ENCODE data around the gene ICE2. TPM values are rescaled to one million over a fixed set of nuclear protein-coding genes. Genes with fewer than 3 reads are reported as not detected.

ICE2 gene
- total RNA-seq, 2 donors from 2014 or later = 89.4 to 99.7 TPM

GRCh38 chr15:60473135-60473534 is 5.8 kb downstream of the ICE2 start:
- H3K27me3 Mint-ChIP-seq (ENCODE audit: insufficient read depth) = no peaks in the 10 kb centered on the region
- Histone ChIP-seq H3K27me3 (ENCODE audit: control insufficient read depth, insufficient read depth, low read length, poor library complexity, severe bottlenecking) (no peaks in the 10 kb centered on the region), H3K9ac (ENCODE audit: extremely low read depth, low read length, poor library complexity, severe bottlenecking) (no peak overlapping the region), H3K36me3 (ENCODE audit: control insufficient read depth, insufficient read depth, low read length) (peaks cover 66% of the 10 kb centered on the region), H3K27ac (ENCODE audit: low read depth, low read length) (no peak overlapping the region), H3K4me1 (ENCODE audit: control insufficient read depth, insufficient read depth, low read length) (peaks cover 13% of the 10 kb centered on the region), H3K4me3 (ENCODE audit: low read length) (no peak overlapping the region), H3K9me3 (ENCODE audit: control insufficient read depth, low read length) (peaks cover 7% of the 10 kb centered on the region)
- TF ChIP-seq CTCF (conservative IDR thresholded peaks at IDR 0.05) = no peak
- no peak for DNase-seq
- no peak overlapping the region for H3K4me3 Mint-ChIP-seq
- no peaks in the 10 kb centered on the region for H3K9me3 Mint-ChIP-seq
- WGBS, 2 experiments (ENCODE audit: insufficient coverage in 1 of 2, insufficient read length in 1 of 2) = 91% methylated on average over 3 of the region's 3 CpGs; no CpG with 5 or more reads in 1 of the 2 experiments
- no peak overlapping the region for H3K27ac Mint-ChIP-seq
- H3K36me3 Mint-ChIP-seq (ENCODE audit: low read depth) = peaks cover 49% of the 10 kb centered on the region
- peaks cover 10% of the 10 kb centered on the region for H3K4me1 Mint-ChIP-seq

- H3K27me3 Mint-ChIP-seq (ENCODE audit: insufficient read depth) = no peaks in the 10 kb centered on the region
- DNase-seq = no peak
- peaks cover under 1% of the 10 kb centered on the region for H3K4me1 Mint-ChIP-seq
- Histone ChIP-seq H3K4me3 (ENCODE audit: low read length) (no peak overlapping the region), H3K27me3 (ENCODE audit: control insufficient read depth, insufficient read depth, low read length, poor library complexity, severe bottlenecking) (no peaks in the 10 kb centered on the region), H3K4me1 (ENCODE audit: control insufficient read depth, insufficient read depth, low read length) (peaks cover under 1% of the 10 kb centered on the region), H3K9me3 (ENCODE audit: control insufficient read depth, low read length) (peaks cover 7% of the 10 kb centered on the region), H3K27ac (ENCODE audit: low read depth, low read length) (no peak overlapping the region), H3K9ac (ENCODE audit: extremely low read depth, low read length, poor library complexity, severe bottlenecking) (no peak overlapping the region), H3K36me3 (ENCODE audit: control insufficient read depth, insufficient read depth, low read length) (peaks cover 70% of the 10 kb centered on the region)
- no peak for TF ChIP-seq CTCF (conservative IDR thresholded peaks at IDR 0.05)
- no peak overlapping the region for H3K27ac Mint-ChIP-seq
- H3K9me3 Mint-ChIP-seq = no peaks in the 10 kb centered on the region
- 94 to 98% methylated on average over 3 to 4 of the region's 4 CpGs for WGBS, 2 experiments (ENCODE audit: insufficient coverage in 1 of 2, insufficient read length in 1 of 2)
- H3K4me3 Mint-ChIP-seq = no peak overlapping the region
- H3K36me3 Mint-ChIP-seq (ENCODE audit: low read depth) = peaks cover 54% of the 10 kb centered on the region
Measured at GRCh38 chr15:60471314-60471713, 7.6 kb downstream of the ICE2 start.

- peak overlapping the region; percentile 4 for H3K27ac Mint-ChIP-seq
- Histone ChIP-seq H3K9me3 (ENCODE audit: control insufficient read depth, low read length) (peaks cover 7% of the 10 kb centered on the region), H3K4me1 (ENCODE audit: control insufficient read depth, insufficient read depth, low read length) (no peaks in the 10 kb centered on the region), H3K9ac (ENCODE audit: extremely low read depth, low read length, poor library complexity, severe bottlenecking) (no peak overlapping the region), H3K4me3 (ENCODE audit: low read length) (no peak overlapping the region), H3K27me3 (ENCODE audit: control insufficient read depth, insufficient read depth, low read length, poor library complexity, severe bottlenecking) (no peaks in the 10 kb centered on the region), H3K27ac (ENCODE audit: low read depth, low read length) (no peak overlapping the region), H3K36me3 (ENCODE audit: control insufficient read depth, insufficient read depth, low read length) (peaks cover 73% of the 10 kb centered on the region)
- no peak for TF ChIP-seq CTCF (conservative IDR thresholded peaks at IDR 0.05)
- H3K4me1 Mint-ChIP-seq = peaks cover 3% of the 10 kb centered on the region
- H3K4me3 Mint-ChIP-seq = no peak overlapping the region
- no peak for DNase-seq
- H3K27me3 Mint-ChIP-seq (ENCODE audit: insufficient read depth) = no peaks in the 10 kb centered on the region
- H3K9me3 Mint-ChIP-seq = no peaks in the 10 kb centered on the region
- H3K36me3 Mint-ChIP-seq (ENCODE audit: low read depth) = peaks cover 62% of the 10 kb centered on the region
Measured at GRCh38 chr15:60469893-60470641, 8.9 kb downstream of the ICE2 start.

All from endodermal cell (in vitro differentiated cells).